CD4-positive, alpha-beta memory T cell (primary cell): ENCODE results near the gene RNF180. TPM values are rescaled to one million over a fixed set of nuclear protein-coding genes. Genes with fewer than 3 reads are reported as not detected.

Experiments used
- CTCF ChIA-PET: fragments of 350-600 bp; sonication (Branson Sonifier 250); formaldehyde crosslinking; loops from one replicate; lab custom pipeline; 2021; ENCODE audit warnings: inconsistent platforms; ENCODE audit not compliant: partially characterized antibody; lab: Charles Lee
- POLR2A ChIA-PET: fragments of 350-600 bp; sonication (Branson Sonifier 250); formaldehyde crosslinking; loops from one replicate; lab custom pipeline; 2021; ENCODE audit not compliant: partially characterized antibody; lab: Charles Lee
- DNase-seq, 5 donors: peaks; one replicate each; pipeline versions ENCODE4 v3.0.0 to v3.0.0-alpha.2; 2020 to 2022; ENCODE audit warnings: mixed read lengths in 1 of 5
- H3K27ac ChIP-seq: one replicate; pipeline ENCODE4 v1.7.0; 2013; ENCODE audit warnings: low read depth, low read length
- H3K27me3 ChIP-seq: 2 replicates; pipeline ENCODE4 v1.7.0; 2013; ENCODE audit warnings: mild to moderate bottlenecking, low read length, moderate library complexity; ENCODE audit not compliant: insufficient read depth
- H3K36me3 ChIP-seq: 2 replicates; pipeline ENCODE4 v1.7.0; 2013; ENCODE audit warnings: mild to moderate bottlenecking, low read length, moderate library complexity; ENCODE audit not compliant: insufficient read depth
- H3K4me1 ChIP-seq: 2 replicates; pipeline ENCODE4 v1.7.0; 2013; ENCODE audit warnings: mild to moderate bottlenecking, low read length, moderate library complexity; ENCODE audit not compliant: insufficient read depth
- H3K4me3 ChIP-seq, 2 donors: one replicate each; pipeline ENCODE4 v1.7.0; 2013; ENCODE audit warnings: low read length in 2 of 2, mild to moderate bottlenecking in 1 of 2
- H3K9me3 ChIP-seq, 2 donors: one replicate each; pipeline ENCODE4 v1.7.0; 2013; ENCODE audit warnings: low read length in 2 of 2, control low read depth in 1 of 2; ENCODE audit not compliant: control insufficient read depth in 1 of 2
- H3K27ac Mint-ChIP-seq, 7 donors: one replicate each; pipeline ENCODE4 v1.8.0; 2020 to 2021; ENCODE audit warnings: mixed read lengths in 7 of 7, mild to moderate bottlenecking in 6 of 7, inconsistent platforms in 3 of 7, moderate library complexity in 3 of 7
- H3K27me3 Mint-ChIP-seq, 2 donors: one replicate each; pipeline ENCODE4 v1.8.0; 2020 to 2021; ENCODE audit warnings: mixed read lengths in 2 of 2
- H3K36me3 Mint-ChIP-seq, 2 donors: one replicate each; pipeline ENCODE4 v1.8.0; 2020 to 2021; ENCODE audit warnings: mixed read lengths in 2 of 2, inconsistent platforms in 1 of 2, mild to moderate bottlenecking in 1 of 2
- H3K4me1 Mint-ChIP-seq, 4 donors: one replicate each; pipeline ENCODE4 v1.8.0; 2020 to 2021; ENCODE audit warnings: mixed read lengths in 4 of 4, mild to moderate bottlenecking in 1 of 4
- H3K4me3 Mint-ChIP-seq, 8 donors: one replicate each; pipeline ENCODE4 v1.8.0; 2020 to 2021; ENCODE audit warnings: mixed read lengths in 8 of 8, mild to moderate bottlenecking in 7 of 8, moderate library complexity in 6 of 8, inconsistent platforms in 3 of 8
- H3K9me3 Mint-ChIP-seq, 8 donors: one replicate each; pipeline ENCODE4 v1.8.0; 2020 to 2021; ENCODE audit warnings: mixed read lengths in 8 of 8, mild to moderate bottlenecking in 5 of 8, inconsistent platforms in 3 of 8, moderate library complexity in 1 of 8
- intact Hi-C: fragments of 100-400 bp; cut with micrococcal nuclease; formaldehyde crosslinking; loops from one replicate; pipeline ENCODE4 v1.15.1; 2023
- polyA plus RNA-seq, 2 donors: library from polyadenylated mRNA; unstranded; fragments of 300-500 nt; fragmentation: Illumina TruSeq; gene quantifications; one replicate each; pipeline ENCODE4 v1.2.3, GENCODE V29; 2021
- total RNA-seq, 2 experiments: library from RNA; stranded (reverse); gene quantifications; one replicate each; pipeline ENCODE4 v1.2.3, GENCODE V29; 2021

Gene RNF180
- total and polyA plus RNA-seq, 4 experiments from 2014 or later: not detected

DNA sequence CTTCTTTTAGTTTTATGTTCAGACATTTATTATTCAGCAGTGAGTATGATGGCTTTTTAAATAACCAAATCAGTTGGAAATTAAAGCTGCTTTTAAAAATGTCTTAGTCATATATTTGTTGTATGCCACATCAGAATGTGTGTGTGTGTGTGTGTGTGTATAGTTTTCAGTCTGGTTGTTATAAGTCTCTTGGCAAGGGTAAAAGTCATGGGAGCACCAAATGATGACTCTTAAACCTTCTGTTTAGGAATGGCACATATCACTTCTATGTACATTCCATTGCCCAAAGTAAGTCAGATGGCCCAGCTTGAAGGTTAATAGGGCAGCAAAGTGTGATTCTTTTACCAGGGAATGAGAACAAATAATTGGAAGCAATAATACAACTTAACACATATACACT is 135.9 kb downstream of the RNF180 start:
- Mint-ChIP-seq H3K9me3 (peaks cover 0 to 3% (median 0%) of the 10 kb centered on the region in 8 donors), H3K4me1 (no peaks in the 10 kb centered on the region), H3K36me3 (no peaks in the 10 kb centered on the region), H3K4me3 (no peak overlapping the region), H3K27ac (no peak overlapping the region), H3K27me3 (no peaks in the 10 kb centered on the region)
- no peak overlapping the region for H3K4me3 ChIP-seq
- POLR2A ChIA-PET: no interaction called here
- no peaks in the 10 kb centered on the region for H3K36me3 ChIP-seq
- intact Hi-C loops: no loop called here
- no peaks in the 10 kb centered on the region for H3K4me1 ChIP-seq
- CTCF ChIA-PET: no interaction called here
- no peaks in the 10 kb centered on the region for H3K9me3 ChIP-seq
- no peaks in the 10 kb centered on the region for H3K27me3 ChIP-seq
- no peak overlapping the region for H3K27ac ChIP-seq
- DNase-seq: no peak

DNA sequence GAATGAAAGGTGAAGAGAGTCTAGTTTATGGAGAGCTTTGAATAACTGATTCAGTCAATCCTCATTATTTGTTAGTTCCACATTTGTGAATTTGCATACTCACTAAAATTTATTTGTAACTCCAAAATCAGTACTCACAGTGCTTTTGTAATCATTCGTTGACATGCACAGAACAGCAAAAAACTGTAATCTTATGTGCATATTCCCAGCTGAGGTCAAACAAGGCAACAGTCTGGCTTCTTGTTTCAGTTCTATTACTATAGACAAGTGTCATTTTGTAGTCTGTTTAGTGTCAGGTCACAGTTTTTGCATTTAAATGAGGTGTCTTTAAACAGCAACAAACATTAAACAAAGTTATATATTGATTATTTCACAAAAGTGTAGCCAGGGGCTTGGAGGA is 142.5 kb downstream of the RNF180 start:
- Histone ChIP-seq H3K36me3 (no peaks in the 10 kb centered on the region), H3K9me3 (no peaks in the 10 kb centered on the region), H3K27ac (no peak overlapping the region), H3K4me3 (no peak overlapping the region), H3K4me1 (no peaks in the 10 kb centered on the region), H3K27me3 (no peaks in the 10 kb centered on the region)
- H3K9me3 Mint-ChIP-seq: peaks cover 0 to 2% (median 0%) of the 10 kb centered on the region in 8 donors
- H3K27me3 Mint-ChIP-seq: no peaks in the 10 kb centered on the region
- no peak for DNase-seq
- H3K4me1 Mint-ChIP-seq: no peaks in the 10 kb centered on the region
- POLR2A ChIA-PET: no interaction called here
- CTCF ChIA-PET: no interaction called here
- H3K27ac Mint-ChIP-seq: no peak overlapping the region
- no peaks in the 10 kb centered on the region for H3K36me3 Mint-ChIP-seq
- H3K4me3 Mint-ChIP-seq: no peak overlapping the region
- intact Hi-C loops: no loop called here

GRCh38 chr5:64312491-64312890 is 146.8 kb downstream of the RNF180 start:
- H3K27ac ChIP-seq: no peak overlapping the region
- H3K4me3 ChIP-seq: no peak overlapping the region
- no peaks in the 10 kb centered on the region for H3K36me3 ChIP-seq
- H3K27me3 ChIP-seq: no peaks in the 10 kb centered on the region
- no peaks in the 10 kb centered on the region for H3K4me1 ChIP-seq
- H3K36me3 Mint-ChIP-seq: no peaks in the 10 kb centered on the region
- ChIA-PET CTCF (no interaction called here), POLR2A (no interaction called here)
- no peaks in the 10 kb centered on the region for H3K9me3 ChIP-seq
- no peak overlapping the region for H3K4me3 Mint-ChIP-seq
- DNase-seq: no peak
- no peaks in the 10 kb centered on the region for H3K27me3 Mint-ChIP-seq
- intact Hi-C loops: no loop called here
- H3K4me1 Mint-ChIP-seq: no peaks in the 10 kb centered on the region
- H3K27ac Mint-ChIP-seq: no peak overlapping the region
- H3K9me3 Mint-ChIP-seq: peaks cover 0 to 1% (median 0%) of the 10 kb centered on the region in 8 donors

GRCh38 chr5:64315778-64316177 is 150.1 kb downstream of the RNF180 start:
- H3K36me3 ChIP-seq: no peaks in the 10 kb centered on the region
- no peaks in the 10 kb centered on the region for H3K4me1 ChIP-seq
- no peak overlapping the region for H3K4me3 ChIP-seq
- no peaks in the 10 kb centered on the region for H3K9me3 ChIP-seq
- no peaks in the 10 kb centered on the region for H3K27me3 ChIP-seq
- intact Hi-C loops: no loop called here
- CTCF ChIA-PET: no interaction called here
- no peak overlapping the region for H3K27ac Mint-ChIP-seq
- H3K36me3 Mint-ChIP-seq: no peaks in the 10 kb centered on the region
- H3K4me1 Mint-ChIP-seq: no peaks in the 10 kb centered on the region
- no peaks in the 10 kb centered on the region for H3K27me3 Mint-ChIP-seq
- peaks cover 0 to 2% (median 0%) of the 10 kb centered on the region in 8 donors for H3K9me3 Mint-ChIP-seq
- no peak for DNase-seq
- H3K4me3 Mint-ChIP-seq: no peak overlapping the region
- no peak overlapping the region for H3K27ac ChIP-seq
- POLR2A ChIA-PET: no interaction called here

DNA sequence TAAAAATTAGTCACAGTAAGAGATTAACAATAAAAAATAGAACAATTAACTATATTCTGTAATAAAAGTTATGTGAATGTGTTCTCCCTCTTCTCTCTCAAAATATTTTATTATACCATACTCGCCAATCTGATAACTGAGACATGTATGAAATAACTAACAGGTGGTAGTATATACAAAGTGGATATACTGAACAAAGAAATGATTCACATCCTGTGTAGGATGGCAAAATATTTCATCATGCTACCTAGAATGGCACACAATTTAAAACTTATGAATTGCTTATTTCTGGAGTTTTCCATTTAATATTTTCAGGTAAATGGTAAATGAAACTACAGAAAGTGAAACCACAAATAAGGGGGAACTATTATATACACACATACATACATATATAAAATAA is 152.5 kb downstream of the RNF180 start:
- CTCF ChIA-PET: no interaction called here

DNA sequence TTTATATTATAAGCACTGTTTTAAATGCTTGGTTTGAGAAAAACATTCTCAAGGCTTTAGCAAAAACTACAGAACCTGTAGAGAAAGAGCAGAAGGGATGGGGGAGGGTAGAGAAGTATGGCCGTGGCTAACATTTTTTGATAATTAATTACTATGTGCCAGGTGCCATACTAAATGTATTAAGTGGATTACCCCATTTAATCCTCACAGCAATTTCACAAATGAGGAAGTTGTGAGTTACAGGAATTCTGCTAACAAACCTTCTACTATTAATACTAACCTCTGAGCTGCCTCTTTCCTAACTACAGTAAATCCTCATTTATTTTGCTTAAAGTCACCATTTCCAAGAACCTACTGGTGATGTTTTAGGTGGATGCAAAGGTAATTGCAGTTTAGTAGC is 157.9 kb downstream of the RNF180 start:
- DNase-seq: no peak
- no peaks in the 10 kb centered on the region for H3K4me1 Mint-ChIP-seq
- H3K27ac Mint-ChIP-seq: no peak overlapping the region
- H3K36me3 Mint-ChIP-seq: no peaks in the 10 kb centered on the region
- H3K27me3 Mint-ChIP-seq: no peaks in the 10 kb centered on the region
- H3K9me3 Mint-ChIP-seq: peaks cover 0 to 11% (median 3%) of the 10 kb centered on the region in 8 donors
- no peaks in the 10 kb centered on the region for H3K27me3 ChIP-seq
- H3K9me3 ChIP-seq: no peaks in the 10 kb centered on the region
- no peak overlapping the region for H3K4me3 Mint-ChIP-seq
- H3K27ac ChIP-seq: no peak overlapping the region
- ChIA-PET POLR2A (no interaction called here), CTCF (no interaction called here)
- no peaks in the 10 kb centered on the region for H3K36me3 ChIP-seq
- H3K4me3 ChIP-seq: no peak overlapping the region
- no peaks in the 10 kb centered on the region for H3K4me1 ChIP-seq
- intact Hi-C loops: no loop called here

More for the DNA sequence above, 152.5 kb downstream of the RNF180 start:
- Mint-ChIP-seq H3K4me3 (no peak overlapping the region), H3K4me1 (no peaks in the 10 kb centered on the region), H3K36me3 (no peaks in the 10 kb centered on the region), H3K9me3 (peaks cover 0 to 2% (median under 1%) of the 10 kb centered on the region in 8 donors), H3K27me3 (no peaks in the 10 kb centered on the region), H3K27ac (no peak overlapping the region)
- DNase-seq: no peak
- Histone ChIP-seq H3K27ac (no peak overlapping the region), H3K4me1 (no peaks in the 10 kb centered on the region), H3K36me3 (no peaks in the 10 kb centered on the region), H3K4me3 (no peak overlapping the region), H3K27me3 (no peaks in the 10 kb centered on the region), H3K9me3 (no peaks in the 10 kb centered on the region)
- POLR2A ChIA-PET: no interaction called here
- intact Hi-C loops: no loop called here

DNA sequence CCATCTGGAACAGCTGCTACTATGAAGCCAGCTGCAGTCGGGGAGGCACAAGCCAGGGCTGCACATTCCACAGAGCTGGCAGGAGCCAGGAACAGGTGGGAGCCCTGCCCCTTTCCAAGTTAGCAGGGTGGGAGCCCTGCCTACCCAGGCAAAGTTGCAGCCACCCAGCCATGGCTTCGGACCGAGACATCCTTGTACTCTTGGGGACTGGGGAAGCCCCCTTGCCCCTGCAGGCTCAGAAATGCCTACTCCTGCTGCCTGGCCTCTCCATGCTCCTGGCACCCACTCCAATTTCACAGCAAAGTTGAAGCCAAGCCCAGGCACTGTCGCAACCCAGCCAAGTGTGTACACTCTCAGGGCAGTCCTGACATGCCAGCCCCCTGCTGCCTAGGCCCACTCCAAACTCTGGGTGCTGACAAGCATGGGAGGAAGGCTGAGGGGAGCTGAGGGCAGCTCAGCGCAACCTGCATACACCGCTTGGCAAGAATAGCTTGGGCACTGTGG is 165.1 kb downstream of the RNF180 start:
- no peaks in the 10 kb centered on the region for H3K27me3 Mint-ChIP-seq
- POLR2A ChIA-PET: no interaction called here
- H3K4me3 ChIP-seq: no peak overlapping the region

More for the DNA sequence above, 165.1 kb downstream of the RNF180 start:
- H3K4me1 Mint-ChIP-seq: no peaks in the 10 kb centered on the region
- peaks cover 0 to 11% (median under 1%) of the 10 kb centered on the region in 8 donors for H3K9me3 Mint-ChIP-seq
- CTCF ChIA-PET: no interaction called here
- H3K27ac Mint-ChIP-seq: no peak overlapping the region
- no peaks in the 10 kb centered on the region for H3K36me3 Mint-ChIP-seq
- H3K4me3 Mint-ChIP-seq: no peak overlapping the region
- H3K27me3 ChIP-seq: no peaks in the 10 kb centered on the region
- H3K27ac ChIP-seq: no peak overlapping the region
- H3K36me3 ChIP-seq: no peaks in the 10 kb centered on the region
- intact Hi-C loops: no loop called here
- no peaks in the 10 kb centered on the region for H3K9me3 ChIP-seq
- no peak for DNase-seq
- H3K4me1 ChIP-seq: no peaks in the 10 kb centered on the region
